Measurements from ENCODE around the gene SPAG9. TPM values are rescaled to one million over a fixed set of nuclear protein-coding genes. Genes with fewer than 3 reads are reported as not detected.
"Not testable (repeated sequence)": the region's sequence is repeated elsewhere in the genome, so short reads cannot be mapped to it uniquely, and the experiment has no call there.

The SPAG9 gene
- total RNA-seq, 2 donors from 2014 or later, result 88.4 to 126 TPM

DNA sequence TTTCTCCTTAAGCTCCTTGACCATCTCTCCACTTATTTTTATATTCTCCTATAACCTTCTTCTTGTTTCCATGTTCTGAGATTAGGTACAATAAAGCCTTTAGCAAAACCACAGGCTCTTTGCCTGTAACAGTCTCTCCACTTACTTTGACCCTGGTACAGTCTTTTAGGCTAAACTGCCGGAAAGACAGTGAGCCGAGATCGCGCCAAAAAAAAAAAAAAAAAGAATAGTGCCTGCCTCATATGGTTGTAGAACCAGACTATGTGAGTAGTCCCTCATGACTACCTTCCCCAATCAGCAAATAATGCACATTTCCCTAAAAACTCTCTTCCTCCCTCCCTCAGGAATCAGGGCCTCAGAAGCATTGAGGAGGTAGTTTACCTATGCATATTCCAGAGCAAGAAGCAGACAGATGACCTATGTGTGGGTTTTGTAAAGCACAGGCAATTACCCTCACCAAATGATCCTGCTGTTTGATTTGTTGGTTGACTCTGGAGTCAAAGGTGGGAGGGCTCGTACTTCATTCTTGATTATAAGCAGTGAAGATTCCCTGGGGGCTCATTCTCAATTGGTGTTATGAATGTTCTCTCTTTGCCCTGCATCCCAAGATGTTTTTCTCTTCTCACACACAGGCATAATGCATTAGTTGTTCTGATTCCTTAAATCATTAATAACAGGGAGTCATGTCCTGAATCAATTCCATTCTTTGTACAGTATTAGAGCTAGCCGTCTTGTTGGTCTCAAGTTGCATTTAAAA lies 23.8 kb upstream of the SPAG9 start:
- intact Hi-C loops (cut with DNase I), result no loop called here
- no peak for DNase-seq (ENCODE audit: low spot score)

DNA sequence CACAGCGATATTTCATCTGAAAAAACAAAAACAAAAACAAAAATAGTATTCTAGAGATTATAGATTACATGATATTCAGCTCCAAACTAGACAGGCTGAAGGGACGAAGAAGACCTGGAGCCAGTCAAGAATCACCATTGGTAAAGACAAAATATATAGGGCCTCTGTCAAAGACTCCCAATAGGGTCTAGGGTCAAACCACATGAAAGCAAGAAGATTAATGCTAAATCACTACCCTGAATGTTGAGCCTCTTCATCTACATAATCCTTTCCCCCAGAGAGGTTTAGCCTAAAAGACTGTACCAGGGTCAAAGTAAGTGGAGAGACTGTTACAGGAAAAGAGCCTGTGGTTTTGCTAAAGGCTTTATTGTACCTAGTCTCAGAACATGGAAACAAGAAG lies 21.9 kb upstream of the SPAG9 start:
- DNase-seq (ENCODE audit: low spot score), result no peak
- intact Hi-C loops (cut with DNase I), result no loop called here

DNA sequence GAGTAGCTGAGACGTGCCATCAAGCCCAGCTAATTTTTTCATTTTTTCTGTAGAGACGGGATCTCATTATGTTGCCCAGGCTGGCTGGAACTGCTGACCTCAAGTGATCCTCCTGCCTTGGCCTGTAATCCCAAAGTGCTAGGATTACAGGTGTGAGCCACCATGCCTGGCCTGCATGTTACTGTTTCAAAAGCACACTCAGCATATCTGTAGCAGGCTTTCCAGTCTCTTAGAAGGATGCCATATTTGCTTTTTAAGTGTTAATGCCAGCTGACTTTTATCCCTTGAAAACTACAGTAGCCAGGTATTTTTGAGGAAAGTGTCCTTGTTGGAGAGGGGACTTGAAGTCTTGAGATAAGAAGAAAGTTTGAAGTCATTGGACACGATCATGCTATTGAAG lies 15.3 kb upstream of the SPAG9 start:
- no peak for DNase-seq (ENCODE audit: low spot score)
- intact Hi-C loops (cut with DNase I), result no loop called here

DNA sequence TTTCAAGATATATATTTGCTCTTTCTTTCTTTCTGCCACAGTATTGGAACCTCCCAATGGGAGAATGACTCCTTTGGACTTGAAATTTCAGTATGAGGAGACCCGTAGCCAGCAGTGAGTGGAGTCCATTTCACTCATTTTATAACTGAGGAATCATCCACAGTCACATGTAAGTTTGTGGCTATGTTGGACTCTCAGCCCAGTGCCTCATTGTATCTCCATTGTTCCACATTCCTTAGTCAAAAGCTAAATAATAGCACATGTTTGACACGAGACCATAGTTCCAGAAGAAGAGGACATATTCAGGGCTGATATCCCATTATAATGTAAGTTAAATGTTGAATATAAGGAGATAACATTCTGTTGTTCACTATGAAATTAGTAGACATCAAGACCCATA lies 12.7 kb upstream of the SPAG9 start:
- DNase-seq (ENCODE audit: low spot score), result no peak
- intact Hi-C loops (cut with DNase I), result no loop called here

DNA sequence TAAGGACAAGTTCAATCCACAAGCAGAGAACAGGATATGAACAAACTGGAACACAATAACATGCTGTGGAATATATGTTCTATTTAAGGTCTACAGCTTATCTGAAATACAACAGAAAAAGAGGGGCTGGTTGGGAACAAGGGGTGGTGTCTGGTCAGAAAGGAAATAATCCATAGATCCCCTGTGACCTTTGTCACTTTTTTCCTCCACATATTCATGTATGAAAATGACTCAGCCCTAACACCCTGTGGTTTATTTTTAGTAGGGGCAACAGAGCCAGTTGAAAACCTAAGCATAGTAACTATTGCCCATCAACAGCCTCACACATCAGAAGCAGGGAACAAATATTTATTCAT lies 12.3 kb upstream of the SPAG9 start:
- no peak for DNase-seq (ENCODE audit: low spot score)
- intact Hi-C loops (cut with DNase I), result no loop called here

DNA sequence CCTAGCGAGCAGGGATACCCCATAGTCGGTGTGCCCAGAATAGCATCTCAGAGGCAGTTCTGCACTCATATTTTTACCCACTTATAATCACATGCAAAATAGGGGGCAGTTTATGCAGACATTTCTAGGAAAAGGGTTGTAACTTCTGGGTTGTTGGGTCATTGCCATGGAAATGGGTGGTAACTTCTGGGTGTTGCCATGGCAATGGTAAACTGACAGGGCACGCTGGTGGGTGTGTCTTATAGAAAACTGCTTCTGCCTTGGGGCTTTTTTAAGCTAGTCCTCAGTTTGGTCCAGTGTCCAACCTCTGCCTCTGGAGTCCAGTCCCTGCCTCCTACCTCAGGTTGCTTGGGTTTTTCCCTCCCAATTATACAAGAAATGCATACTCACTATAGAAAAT lies 7.4 kb upstream of the SPAG9 start:
- intact Hi-C loops (cut with DNase I), result loop anchor here in 1 of 2 donors (10.0 kb wide), 1 partner anchor 263 kb away; the partner anchor contains the start of gene TOB1
- no peak for DNase-seq (ENCODE audit: low spot score)

DNA sequence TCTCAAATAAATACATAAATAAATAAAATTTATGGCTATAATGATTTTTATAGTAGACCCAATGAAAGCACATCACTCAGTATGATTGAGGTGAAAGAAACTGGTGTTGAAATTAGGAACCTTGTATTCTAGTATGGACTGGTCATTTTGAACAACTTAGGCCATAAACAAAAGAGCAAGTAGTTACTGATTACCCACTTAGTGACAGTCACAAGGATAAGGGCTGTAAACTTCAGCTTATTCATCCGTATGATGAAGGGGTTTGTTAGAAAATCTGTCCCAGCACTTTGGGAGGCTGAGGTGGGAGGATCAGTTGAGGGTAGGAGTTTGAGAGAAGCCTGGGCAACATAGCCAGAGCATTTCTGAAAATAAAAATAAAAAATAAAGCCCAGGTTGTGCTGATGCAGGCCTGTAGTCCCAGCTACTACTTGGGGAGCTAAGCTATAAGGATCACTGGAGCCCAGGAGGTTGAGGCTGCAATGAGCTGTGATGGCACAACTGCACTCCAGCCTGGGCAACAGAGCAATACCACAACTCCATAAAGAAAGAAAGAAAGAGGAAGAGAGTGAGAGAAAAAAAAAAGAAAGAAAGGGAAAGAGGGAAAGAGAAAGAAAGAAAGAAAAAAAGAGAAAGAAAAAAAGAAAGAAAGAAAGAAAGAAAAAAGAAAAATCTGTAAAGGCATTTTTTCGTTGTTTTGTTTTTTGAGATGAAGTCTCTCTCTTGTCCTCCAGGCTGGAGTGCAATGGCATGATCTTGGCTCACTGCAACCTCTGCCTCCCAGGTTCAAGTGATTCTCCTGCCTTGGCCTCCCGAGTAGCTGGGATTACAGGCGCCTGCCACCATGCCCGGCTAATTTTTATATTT lies 4.2 kb upstream of the SPAG9 start:
- no peak for DNase-seq (ENCODE audit: low spot score)
- intact Hi-C loops (cut with DNase I), result loop anchor here in 1 of 2 donors (10.0 kb wide), 1 partner anchor 260 kb away; the partner anchor contains the start of gene TOB1

DNA sequence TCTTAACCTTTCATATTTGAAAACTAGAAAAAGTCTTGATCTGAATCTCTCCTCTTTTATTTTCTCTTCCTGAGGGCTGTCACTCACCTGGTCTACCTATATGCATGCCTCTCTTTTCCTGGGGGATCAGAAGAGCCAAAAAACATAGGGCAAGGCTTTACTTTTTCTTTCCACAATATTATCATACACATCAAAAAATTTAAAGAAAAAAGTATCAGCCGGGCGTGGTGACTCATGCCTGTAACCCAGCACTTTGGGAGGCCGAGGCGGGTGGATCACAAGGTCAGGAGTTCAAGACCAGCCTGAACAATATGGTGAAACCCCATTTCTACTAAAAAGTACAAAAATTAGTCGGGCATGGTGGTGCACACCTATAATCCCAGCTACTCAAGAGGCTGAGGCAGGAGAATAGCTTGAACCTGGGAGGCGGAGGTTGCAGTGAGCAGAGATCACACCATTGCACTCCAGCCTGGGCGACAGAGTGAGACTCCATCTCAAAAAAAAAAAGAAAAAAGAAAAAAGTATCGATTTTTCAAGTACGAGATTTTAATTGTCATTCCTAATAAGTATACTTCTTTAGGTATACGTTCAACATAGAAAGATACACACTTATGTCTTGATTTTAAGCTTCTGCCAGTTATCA lies 1.9 kb upstream of the SPAG9 start:
- intact Hi-C loops (cut with DNase I), result loop anchor here in 1 of 2 donors (10.0 kb wide), 1 partner anchor 258 kb away; the partner anchor contains the start of gene TOB1

DNA sequence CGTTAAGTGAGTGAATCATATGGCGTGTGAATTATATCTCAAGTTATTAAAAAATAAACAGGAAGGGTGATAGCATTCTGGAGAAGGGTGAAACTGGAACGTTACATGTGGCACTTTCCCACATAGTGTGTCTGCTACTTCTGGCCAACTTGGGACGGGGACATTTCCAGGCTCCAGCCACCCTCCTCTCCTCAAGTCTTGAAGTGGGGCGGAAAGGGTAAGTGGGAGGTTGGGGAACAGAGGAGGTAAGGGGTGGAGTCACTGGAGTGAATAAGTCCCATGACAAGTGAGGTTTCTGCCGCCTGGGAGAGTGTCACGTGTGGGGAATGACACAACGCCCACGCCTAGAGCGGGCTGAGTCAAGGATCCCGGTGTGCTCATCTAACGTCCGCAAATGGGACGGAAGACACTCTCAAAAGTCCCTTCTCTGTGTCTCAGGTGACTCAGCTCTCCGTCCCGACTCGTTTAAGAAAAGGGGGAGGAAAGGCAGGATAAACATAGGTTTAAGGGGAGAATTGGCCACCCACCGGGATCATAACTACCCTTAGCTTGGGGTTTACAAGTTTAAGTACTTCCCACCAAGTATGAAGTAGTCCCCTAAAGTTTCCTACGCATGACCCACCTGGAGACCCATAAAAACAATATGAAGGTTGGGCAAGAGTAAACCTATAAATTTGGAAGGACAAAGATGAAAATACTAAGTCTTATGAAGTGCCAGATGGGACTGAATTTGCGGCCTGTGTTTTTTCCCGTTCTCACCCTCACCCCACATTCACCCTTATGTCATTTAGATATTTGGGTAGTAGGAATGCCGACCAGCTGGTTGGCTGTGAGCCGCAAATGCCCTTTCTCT lies 1.2 kb upstream of the SPAG9 start:
- peak; percentile 96 for DNase-seq (ENCODE audit: low spot score)
- intact Hi-C loops (cut with DNase I), result loop anchor here in 1 of 2 donors (10.0 kb wide), 1 partner anchor 257 kb away; the partner anchor contains the start of gene TOB1

More for the DNA sequence above, 1.9 kb upstream of the SPAG9 start:
- not testable (repeated sequence) for DNase-seq (ENCODE audit: low spot score)

DNA sequence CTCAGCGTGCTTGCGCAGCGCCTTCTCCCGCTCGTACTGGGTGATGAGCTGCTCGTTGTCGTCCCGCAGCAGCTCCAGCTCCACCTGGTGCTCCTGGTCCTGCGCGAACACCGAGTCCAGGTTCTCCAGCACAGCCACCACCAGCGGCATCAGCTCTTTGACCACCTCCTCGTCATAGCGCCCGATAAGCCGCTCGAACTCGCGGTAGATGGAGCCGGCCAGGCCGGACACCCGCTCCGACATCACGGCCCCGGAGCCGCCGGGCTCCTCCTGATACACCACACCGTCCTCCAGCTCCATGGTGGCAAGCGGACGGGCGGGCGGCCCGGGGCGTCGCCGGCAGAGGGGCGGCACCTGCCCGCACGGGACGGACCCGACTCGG lies 320 bp downstream of the SPAG9 start:
- no peak for DNase-seq (ENCODE audit: low spot score)
- intact Hi-C loops (cut with DNase I), result loop anchor here in 1 of 2 donors (10.0 kb wide), 1 partner anchor 256 kb away; the partner anchor contains the start of gene TOB1

DNA sequence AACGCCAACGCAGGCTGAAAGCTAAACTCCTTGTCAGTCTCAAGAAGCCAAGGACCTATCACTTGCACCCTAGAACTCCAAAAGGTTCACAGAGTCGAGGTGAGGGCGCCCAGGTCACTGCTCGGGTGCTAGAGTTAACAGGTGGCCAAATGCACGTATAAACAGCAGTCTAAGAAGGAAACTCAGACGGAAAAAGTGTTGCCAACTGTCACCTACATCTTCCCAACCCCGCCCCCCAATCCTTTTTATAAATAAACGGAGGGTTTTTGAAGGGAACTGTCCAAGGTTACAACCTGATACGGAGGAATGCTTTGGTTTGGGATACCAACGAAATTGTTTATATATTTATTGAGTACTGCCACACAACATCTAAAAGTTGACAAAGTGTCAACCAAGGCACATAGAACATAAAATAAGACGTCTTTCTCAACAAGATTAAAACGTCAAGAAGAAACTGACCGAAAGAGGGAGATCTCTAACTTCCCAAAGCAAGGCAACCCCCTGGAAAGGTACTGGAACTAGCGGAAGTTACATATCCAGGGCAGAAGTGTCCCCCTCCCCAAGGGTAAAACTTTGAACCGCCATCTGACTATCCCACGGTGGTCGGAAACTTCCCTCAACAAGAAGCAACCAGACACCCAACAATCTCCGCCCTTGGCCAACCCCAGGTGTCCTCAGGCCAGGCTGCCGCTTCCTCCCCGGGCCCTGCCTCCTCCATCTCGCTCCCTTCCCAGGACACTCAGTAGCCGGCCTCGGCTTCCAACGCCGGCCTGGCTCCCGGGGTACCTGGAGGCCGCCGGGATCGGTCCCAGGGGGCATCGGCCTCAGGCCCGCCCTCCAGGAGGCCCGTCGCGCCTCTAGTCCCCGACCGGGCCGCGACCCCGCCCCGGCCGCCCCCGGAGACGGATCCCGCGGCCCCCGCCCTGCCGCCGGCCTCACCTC lies 982 bp downstream of the SPAG9 start:
- peak; percentile 82 for DNase-seq (ENCODE audit: low spot score)
- intact Hi-C loops (cut with DNase I), result loop anchor here in 1 of 2 donors (10.0 kb wide), 1 partner anchor 255 kb away; the partner anchor contains the start of gene TOB1

DNA sequence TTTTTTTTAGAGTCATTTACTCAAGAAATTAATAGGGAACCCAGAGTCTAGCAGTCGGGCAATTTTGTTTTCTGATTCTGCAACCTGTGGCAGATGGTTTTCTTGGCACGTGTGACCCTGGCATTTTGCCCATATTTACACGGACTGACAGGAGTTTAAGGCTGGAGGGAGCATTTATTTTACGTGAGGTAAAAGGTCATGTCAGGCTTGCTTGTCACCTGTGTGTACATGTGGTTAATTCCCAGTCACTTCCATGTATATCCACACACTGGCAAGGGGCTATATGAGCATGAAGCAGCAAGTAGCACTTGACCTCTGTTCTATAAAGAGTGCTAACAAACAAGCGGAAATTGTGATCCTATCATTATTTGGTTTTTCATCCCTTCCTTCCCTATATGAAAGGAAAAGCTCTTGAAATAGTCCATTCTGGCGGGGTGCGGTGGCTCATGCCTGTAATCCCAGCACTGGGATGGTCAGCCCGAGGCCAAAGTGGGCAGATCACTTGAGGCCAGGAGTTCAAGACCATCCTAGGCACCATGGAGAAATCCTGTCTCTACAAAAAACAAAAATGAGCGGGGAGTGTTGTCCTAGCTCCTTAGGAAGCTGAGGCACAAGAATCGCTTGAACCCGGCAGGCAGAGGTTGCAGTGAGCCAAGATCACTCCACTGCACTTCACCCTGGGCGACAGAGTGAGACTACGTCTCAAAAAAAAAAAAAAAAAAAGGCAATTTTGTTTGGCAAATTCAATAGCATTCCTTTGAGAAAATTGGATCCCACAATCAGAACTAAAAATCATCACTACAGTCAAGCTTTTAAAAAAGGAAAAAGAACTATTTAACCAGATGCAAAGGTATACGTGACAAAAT lies 2.1 kb downstream of the SPAG9 start:
- intact Hi-C loops (cut with DNase I), result no loop called here
- no peak for DNase-seq (ENCODE audit: low spot score)

DNA sequence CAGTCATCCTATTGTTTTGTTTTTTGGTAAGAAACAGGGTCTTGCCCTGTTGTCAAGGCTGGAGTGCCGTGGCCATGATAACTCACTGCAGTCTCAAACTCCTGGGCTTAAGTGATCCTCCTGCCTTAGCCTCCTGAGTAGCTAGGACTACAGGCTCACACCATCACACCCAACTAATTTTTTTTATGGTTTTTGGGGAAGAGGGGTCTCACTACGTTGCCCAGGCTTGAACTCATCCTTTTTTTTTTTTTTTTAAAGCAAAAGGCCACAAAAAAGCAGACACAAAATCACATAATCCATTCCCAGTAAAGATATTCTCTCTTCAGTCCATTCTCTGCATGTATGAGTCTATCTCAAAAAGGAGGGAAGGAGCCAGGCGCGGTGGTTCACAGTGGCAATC lies 5.5 kb downstream of the SPAG9 start:
- intact Hi-C loops (cut with DNase I), result no loop called here
- DNase-seq (ENCODE audit: low spot score), result no peak

DNA sequence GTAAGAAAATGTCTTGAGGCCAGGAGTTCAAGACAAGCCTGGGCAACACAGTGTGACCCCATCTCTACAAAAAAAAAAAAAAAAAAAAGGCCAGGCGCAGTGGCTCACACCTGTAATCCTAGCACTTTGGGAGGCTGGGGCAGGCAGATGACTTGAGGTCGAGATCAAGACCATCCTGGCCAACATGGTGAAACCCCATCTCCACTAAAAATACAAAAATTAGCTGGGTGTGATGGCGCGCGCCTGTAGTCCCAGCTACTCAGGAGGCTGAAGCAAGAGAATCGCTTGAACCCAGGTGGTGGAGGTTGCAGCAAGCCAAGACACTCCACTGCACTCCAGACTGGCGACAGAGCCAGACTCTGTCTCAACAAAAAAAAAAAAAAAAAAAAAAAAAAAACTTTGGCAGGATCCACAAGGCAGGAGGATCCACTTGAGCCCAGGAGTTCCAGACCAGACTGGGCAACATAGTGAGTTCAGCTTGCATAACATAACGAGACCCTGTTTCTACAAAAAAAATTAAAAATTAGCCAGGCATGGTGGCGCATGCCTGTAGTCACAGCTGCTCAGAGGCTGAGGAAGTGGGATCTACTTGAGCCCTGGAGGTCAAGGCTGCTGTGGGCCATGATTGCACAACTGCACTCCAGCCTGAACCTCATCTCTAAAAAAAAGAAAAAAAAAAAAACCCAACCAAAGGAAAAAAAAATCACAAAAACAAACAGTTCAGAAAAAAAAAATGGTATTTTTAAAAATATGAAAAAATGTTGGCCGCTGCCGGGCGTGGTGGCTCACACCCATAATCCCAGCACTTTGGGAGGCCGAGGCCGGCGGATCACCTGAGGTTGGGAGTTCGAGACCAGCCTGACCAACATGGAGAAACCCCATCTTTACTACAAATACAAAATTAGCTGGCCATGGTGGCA lies 8.1 kb downstream of the SPAG9 start:
- peak; percentile 86 for DNase-seq (ENCODE audit: low spot score)
- intact Hi-C loops (cut with DNase I), result not testable (repeated sequence)

DNA sequence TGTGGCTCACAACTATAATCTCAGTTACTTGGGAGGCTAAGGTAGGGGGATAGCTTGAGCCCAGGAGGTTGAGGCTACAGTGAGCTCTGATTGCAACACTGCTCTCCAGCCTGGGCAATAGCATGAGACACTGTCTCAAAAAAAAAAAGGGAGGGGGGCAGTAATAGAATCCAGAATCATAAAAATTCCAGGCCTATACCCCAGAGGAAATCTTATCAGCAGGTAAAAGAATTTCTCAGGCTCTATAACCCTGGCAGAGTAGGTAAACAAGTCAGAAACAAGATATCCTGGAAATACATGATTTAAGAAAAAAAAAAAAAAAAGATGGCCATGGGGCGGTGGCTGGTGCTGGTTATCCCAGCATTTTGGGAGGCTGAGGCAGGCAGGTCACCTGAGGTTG lies 12.9 kb downstream of the SPAG9 start:
- DNase-seq (ENCODE audit: low spot score), result no peak
- intact Hi-C loops (cut with DNase I), result no loop called here

DNA sequence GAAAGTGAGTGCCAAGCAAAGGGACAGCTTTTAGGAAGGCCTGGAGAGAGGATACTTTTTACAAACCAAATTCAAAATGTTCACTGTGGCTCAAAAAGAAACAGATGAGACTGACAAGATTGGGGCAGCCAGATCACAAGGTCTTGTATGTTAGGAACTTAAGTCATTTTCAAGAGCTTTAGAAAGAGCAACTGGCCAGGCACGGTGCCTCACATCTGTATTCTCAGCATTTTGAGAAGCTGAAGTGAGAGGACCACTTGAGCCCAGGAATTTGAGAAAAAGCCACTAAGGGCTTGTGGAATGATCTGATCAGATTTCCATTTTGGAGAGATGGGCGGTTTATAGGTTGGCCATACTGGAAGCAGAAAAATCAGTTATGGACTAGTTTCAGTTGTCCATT lies 17.2 kb downstream of the SPAG9 start:
- intact Hi-C loops (cut with DNase I), result no loop called here

More for the DNA sequence above, 17.2 kb downstream of the SPAG9 start:
- DNase-seq (ENCODE audit: low spot score), result no peak

All from posterior vena cava (tissue), 2 donors.